ENCODE measurements around the gene DEPP1. TPM values are rescaled to one million over a fixed set of nuclear protein-coding genes. Genes with fewer than 3 reads are reported as not detected.
A peak's percentile ranks its signal among the peaks of the same experiment; 100 is the strongest.

DEPP1 gene
- total and polyA plus RNA-seq, 8 donors, result 68.9 to 270 (median 173) TPM

DNA sequence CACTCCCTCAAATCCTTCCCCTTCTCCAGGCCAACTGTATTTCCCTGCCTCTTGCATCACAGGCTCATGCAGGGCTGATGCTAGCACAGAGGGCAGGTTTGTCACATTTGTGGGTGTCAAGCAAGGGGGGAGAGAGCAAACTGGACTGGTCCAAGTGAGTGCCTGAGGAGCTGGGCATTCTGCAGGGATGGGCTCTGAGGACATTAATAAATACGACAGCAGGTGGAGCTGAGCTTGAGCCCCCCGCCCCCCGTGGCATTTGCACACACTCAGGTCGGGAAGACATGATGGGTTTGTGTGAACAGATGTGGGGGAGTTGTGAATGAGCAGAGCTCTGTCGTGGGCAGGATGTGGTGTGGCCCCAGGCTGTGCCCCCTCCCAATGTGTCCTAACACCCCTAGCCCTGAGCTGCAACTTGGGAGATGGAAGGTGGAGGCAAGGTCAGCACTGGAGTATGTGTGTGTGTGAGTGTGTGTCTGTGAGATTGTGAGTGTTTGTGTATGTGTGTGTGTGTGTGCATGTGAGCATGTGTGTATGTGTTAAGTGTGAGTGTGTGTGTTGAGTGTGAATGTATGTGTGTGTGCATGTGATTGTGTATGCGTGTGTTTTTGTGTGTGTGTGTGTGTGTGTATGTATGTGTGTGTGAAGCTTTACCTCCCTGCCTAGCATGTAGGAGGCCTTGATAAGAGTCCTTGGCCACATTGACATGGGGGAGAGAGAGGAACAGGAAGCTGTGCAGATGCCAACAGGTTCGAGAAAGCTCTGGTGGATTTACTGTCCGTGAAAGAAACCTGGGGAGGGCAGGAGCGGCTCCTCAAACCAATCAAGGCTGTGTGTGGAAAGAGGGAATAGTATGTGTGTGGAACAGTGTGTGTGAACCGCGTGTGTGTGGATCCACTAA, 9.9 kb downstream of the DEPP1 start:
- TF ChIP-seq, protein P1, sequence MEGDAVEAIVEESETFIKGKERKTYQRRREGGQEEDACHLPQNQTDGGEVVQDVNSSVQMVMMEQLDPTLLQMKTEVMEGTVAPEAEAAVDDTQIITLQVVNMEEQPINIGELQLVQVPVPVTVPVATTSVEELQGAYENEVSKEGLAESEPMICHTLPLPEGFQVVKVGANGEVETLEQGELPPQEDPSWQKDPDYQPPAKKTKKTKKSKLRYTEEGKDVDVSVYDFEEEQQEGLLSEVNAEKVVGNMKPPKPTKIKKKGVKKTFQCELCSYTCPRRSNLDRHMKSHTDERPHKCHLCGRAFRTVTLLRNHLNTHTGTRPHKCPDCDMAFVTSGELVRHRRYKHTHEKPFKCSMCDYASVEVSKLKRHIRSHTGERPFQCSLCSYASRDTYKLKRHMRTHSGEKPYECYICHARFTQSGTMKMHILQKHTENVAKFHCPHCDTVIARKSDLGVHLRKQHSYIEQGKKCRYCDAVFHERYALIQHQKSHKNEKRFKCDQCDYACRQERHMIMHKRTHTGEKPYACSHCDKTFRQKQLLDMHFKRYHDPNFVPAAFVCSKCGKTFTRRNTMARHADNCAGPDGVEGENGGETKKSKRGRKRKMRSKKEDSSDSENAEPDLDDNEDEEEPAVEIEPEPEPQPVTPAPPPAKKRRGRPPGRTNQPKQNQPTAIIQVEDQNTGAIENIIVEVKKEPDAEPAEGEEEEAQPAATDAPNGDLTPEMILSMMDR (IDR thresholded peaks at IDR 0.05), result no peak
- peak in 1 of 6 donors; percentile 23 for DNase-seq
- no peak for ATAC-seq
- intact Hi-C loops (cut with DNase I), result no loop called here
- H3K4me3 ChIP-seq, result no peak overlapping the region
- 75 to 78% methylated on average over 11 of the region's 11 CpGs for WGBS, 2 donors
- FAIRE-seq, result no peak
- H3K27ac ChIP-seq, result peak overlapping the region in 2 of 4 donors; percentile 41 to 92
- peaks cover 4 to 35% (median 15%) of the 10 kb centered on the region in 3 donors for H3K4me1 ChIP-seq
- H3K9me3 ChIP-seq, result no peaks in the 10 kb centered on the region
- peaks cover 0 to 15% (median 0%) of the 10 kb centered on the region in 3 donors for H3K36me3 ChIP-seq
- H3K27me3 ChIP-seq, result no peaks in the 10 kb centered on the region

DNA sequence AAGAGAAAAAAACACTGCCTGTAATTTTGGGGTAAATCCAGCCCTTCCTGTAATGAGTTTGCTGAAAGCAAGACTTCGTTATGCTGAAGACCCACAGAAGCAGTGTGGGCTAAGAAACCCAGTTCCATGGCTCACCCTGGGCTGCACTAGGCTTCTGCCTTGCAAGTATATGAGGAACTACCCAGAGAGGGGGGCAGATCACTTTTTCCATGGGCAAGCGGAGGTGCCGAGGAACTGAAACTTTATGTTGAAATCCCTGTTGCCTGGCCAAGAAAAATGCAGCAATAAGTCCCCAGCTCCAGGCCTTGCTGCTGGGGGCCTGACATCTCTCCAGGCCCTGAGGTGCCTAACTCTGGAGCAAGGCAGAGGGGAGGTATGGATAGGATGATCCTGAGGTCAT, 10.5 kb downstream of the DEPP1 start:
- H3K27ac ChIP-seq, result peak overlapping the region in 2 of 4 donors; percentile 41 to 92
- ATAC-seq, result peak in 2 of 4 donors; percentile 1 to 9

DNA sequence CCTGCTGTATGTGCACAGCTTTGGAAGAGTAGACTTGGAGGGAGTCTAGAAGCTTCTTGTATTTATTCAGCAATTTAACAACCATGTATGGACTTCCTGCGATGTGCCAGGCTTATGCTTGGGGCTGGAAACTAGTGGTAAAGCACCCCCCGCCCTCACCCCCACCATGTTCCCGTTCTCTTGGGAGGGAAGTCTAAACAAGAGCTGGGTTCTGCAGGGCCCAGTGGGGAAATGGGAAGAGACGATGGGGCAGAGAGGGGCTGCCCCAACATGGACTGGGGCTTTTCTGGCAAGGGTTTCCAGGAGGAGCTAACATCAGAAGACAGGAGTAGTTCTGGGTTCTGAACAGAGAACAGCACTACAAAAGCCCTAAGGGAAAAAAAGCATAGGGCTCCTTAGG, 11.0 kb downstream of the DEPP1 start:
- peaks cover 4 to 37% (median 13%) of the 10 kb centered on the region in 3 donors for H3K4me1 ChIP-seq
- H3K27me3 ChIP-seq, result no peaks in the 10 kb centered on the region
- H3K4me3 ChIP-seq, result no peak overlapping the region
- intact Hi-C loops (cut with DNase I), result no loop called here
- no peaks in the 10 kb centered on the region for H3K9me3 ChIP-seq
- H3K36me3 ChIP-seq, result peaks cover 0 to 15% (median 0%) of the 10 kb centered on the region in 3 donors
- WGBS, 2 donors, result 84 to 88% methylated on average over 4 of the region's 4 CpGs
- DNase-seq (peak in 1 of 6 donors; percentile 34), FAIRE-seq (no peak), ATAC-seq (no peak)
- TF ChIP-seq, protein P1 (IDR thresholded peaks at IDR 0.05), result no peak
- H3K27ac ChIP-seq, result peak overlapping the region in 2 of 4 donors; percentile 41 to 92

More for the DNA sequence above, 10.5 kb downstream of the DEPP1 start:
- DNase-seq, result peak in 1 of 6 donors; percentile 57
- intact Hi-C loops (cut with DNase I), result no loop called here
- FAIRE-seq, result no peak
- WGBS, 2 donors, result 62 to 68% methylated on average over 3 of the region's 3 CpGs
- H3K27me3 ChIP-seq, result no peaks in the 10 kb centered on the region
- TF ChIP-seq, protein P1 (IDR thresholded peaks at IDR 0.05), result no peak
- peaks cover 0 to 15% (median 0%) of the 10 kb centered on the region in 3 donors for H3K36me3 ChIP-seq
- no peaks in the 10 kb centered on the region for H3K9me3 ChIP-seq
- H3K4me1 ChIP-seq, result peaks cover 4 to 37% (median 13%) of the 10 kb centered on the region in 3 donors
- H3K4me3 ChIP-seq, result no peak overlapping the region

DNA sequence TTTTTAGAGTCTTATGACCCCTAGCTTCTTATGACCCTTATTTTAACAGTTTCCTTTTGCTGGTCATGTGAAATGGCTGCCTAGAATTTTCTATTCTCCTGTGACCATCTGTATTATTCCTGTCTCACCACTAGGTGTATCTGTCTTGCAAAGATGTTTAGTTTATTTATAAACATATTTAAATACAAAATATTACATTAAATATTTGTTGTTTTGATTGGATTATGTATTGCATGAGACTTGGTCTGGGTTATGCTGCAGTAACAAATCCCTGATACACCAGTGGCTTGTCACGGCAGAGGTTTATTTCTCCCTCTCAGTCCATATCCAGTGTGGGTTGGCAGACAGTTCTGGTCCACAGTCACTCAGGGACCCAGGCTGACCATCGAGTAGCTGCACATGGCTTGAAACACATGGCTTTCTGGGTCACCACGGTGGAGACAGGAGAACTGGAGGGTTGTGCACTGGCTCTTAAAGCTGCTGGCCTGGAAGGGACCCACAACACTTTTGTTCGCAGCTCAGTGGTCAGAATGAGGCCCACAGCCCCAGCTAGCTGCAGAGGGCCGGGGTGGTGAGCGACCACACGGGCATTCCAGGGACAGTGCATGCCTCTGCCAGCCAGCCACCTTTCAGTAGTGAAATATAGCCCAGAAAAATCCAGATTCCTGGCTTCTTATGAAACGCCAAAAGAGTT, 11.6 kb downstream of the DEPP1 start:
- Histone ChIP-seq H3K4me3 (no peak overlapping the region), H3K27me3 (no peaks in the 10 kb centered on the region), H3K36me3 (peaks cover 0 to 15% (median 0%) of the 10 kb centered on the region in 3 donors), H3K4me1 (peaks cover 4 to 37% (median 13%) of the 10 kb centered on the region in 3 donors), H3K9me3 (no peaks in the 10 kb centered on the region), H3K27ac (peak overlapping the region in 2 of 4 donors; percentile 41 to 92)
- DNase-seq, result peak in 1 of 6 donors; percentile 9
- no peak for FAIRE-seq
- 76 to 80% methylated on average over 8 of the region's 8 CpGs for WGBS, 2 donors
- no peak for ATAC-seq
- TF ChIP-seq, protein P1 (IDR thresholded peaks at IDR 0.05), result peak in 1 of 4 donors; percentile 15
- intact Hi-C loops (cut with DNase I), result no loop called here

Data from pancreas (tissue), 10 donors.